ENCODE measurements around the gene OR7G3. TPM values are rescaled to one million over a fixed set of nuclear protein-coding genes. Genes with fewer than 3 reads are reported as not detected.

Gene OR7G3
- total RNA-seq, 4 donors from 2014 or later: not detected

DNA sequence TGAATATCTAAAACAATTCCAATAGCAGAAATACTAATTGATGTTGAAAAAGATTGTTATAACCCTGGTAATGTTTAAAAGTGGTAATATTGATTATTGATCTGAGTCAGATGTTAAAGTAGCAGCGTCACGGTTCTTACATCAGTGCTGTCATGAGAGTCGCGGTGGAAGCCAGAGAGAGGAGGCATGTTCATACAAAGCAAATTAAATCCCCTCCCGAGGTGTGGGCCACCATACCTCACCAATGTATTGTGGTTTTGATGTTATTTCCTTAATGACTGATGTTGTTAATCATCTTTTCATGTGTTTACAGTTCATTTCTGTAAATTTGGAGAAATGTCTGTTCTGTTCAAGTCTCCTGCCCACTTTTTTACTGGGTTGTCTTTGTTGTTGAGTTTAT is 24.6 kb upstream of the OR7G3 start:
- no peak for TF ChIP-seq POLR2A (IDR thresholded peaks at IDR 0.05)
- TF ChIP-seq, protein P1, sequence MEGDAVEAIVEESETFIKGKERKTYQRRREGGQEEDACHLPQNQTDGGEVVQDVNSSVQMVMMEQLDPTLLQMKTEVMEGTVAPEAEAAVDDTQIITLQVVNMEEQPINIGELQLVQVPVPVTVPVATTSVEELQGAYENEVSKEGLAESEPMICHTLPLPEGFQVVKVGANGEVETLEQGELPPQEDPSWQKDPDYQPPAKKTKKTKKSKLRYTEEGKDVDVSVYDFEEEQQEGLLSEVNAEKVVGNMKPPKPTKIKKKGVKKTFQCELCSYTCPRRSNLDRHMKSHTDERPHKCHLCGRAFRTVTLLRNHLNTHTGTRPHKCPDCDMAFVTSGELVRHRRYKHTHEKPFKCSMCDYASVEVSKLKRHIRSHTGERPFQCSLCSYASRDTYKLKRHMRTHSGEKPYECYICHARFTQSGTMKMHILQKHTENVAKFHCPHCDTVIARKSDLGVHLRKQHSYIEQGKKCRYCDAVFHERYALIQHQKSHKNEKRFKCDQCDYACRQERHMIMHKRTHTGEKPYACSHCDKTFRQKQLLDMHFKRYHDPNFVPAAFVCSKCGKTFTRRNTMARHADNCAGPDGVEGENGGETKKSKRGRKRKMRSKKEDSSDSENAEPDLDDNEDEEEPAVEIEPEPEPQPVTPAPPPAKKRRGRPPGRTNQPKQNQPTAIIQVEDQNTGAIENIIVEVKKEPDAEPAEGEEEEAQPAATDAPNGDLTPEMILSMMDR (IDR thresholded peaks at IDR 0.05): no peak
- Histone ChIP-seq H3K9me3 (peaks cover 0 to 12% of the 10 kb centered on the region in 2 donors), H3K36me3 (no peaks in the 10 kb centered on the region), H3K4me3 (no peak overlapping the region), H3K27ac (no peak overlapping the region), H3K4me1 (no peaks in the 10 kb centered on the region), H3K27me3 (no peaks in the 10 kb centered on the region)
- intact Hi-C loops (cut with DNase I; ENCODE audit: low total_unique reads): no loop called here
- no peak for DNase-seq

GRCh38 chr19:9150650-9151049 is 23.9 kb upstream of the OR7G3 start:
- no peaks in the 10 kb centered on the region for H3K36me3 ChIP-seq
- H3K4me3 ChIP-seq: no peak overlapping the region
- no peak for DNase-seq
- H3K27me3 ChIP-seq: no peaks in the 10 kb centered on the region
- intact Hi-C loops (cut with DNase I; ENCODE audit: low total_unique reads): no loop called here
- H3K27ac ChIP-seq: no peak overlapping the region
- peaks cover 0 to 15% of the 10 kb centered on the region in 2 donors for H3K9me3 ChIP-seq
- TF ChIP-seq, protein P1 (IDR thresholded peaks at IDR 0.05): no peak
- no peak for TF ChIP-seq POLR2A (IDR thresholded peaks at IDR 0.05)
- no peaks in the 10 kb centered on the region for H3K4me1 ChIP-seq

GRCh38 chr19:9149997-9150396 is 23.2 kb upstream of the OR7G3 start:
- Histone ChIP-seq H3K27me3 (no peaks in the 10 kb centered on the region), H3K4me1 (no peaks in the 10 kb centered on the region), H3K27ac (no peak overlapping the region), H3K9me3 (peaks cover 0 to 16% of the 10 kb centered on the region in 2 donors), H3K4me3 (no peak overlapping the region), H3K36me3 (no peaks in the 10 kb centered on the region)
- no peak for DNase-seq
- intact Hi-C loops (cut with DNase I; ENCODE audit: low total_unique reads): no loop called here
- TF ChIP-seq, protein P1 (IDR thresholded peaks at IDR 0.05): no peak
- TF ChIP-seq POLR2A (IDR thresholded peaks at IDR 0.05): no peak

GRCh38 chr19:9148697-9149096 is 21.9 kb upstream of the OR7G3 start:
- DNase-seq: no peak
- Histone ChIP-seq H3K9me3 (peaks cover 0 to 22% of the 10 kb centered on the region in 2 donors), H3K4me3 (no peak overlapping the region), H3K36me3 (no peaks in the 10 kb centered on the region), H3K27ac (no peak overlapping the region), H3K27me3 (no peaks in the 10 kb centered on the region), H3K4me1 (no peaks in the 10 kb centered on the region)
- intact Hi-C loops (cut with DNase I; ENCODE audit: low total_unique reads): no loop called here
- TF ChIP-seq POLR2A (IDR thresholded peaks at IDR 0.05): no peak
- TF ChIP-seq, protein P1 (IDR thresholded peaks at IDR 0.05): no peak

GRCh38 chr19:9146882-9147281 is 20.1 kb upstream of the OR7G3 start:
- intact Hi-C loops (cut with DNase I; ENCODE audit: low total_unique reads): no loop called here
- Histone ChIP-seq H3K36me3 (no peaks in the 10 kb centered on the region), H3K4me1 (peaks cover 0 to under 1% of the 10 kb centered on the region in 2 donors), H3K9me3 (peaks cover 0 to 16% of the 10 kb centered on the region in 2 donors), H3K27me3 (no peaks in the 10 kb centered on the region), H3K4me3 (no peak overlapping the region), H3K27ac (no peak overlapping the region)
- no peak for TF ChIP-seq POLR2A (IDR thresholded peaks at IDR 0.05)
- TF ChIP-seq, protein P1 (IDR thresholded peaks at IDR 0.05): no peak
- no peak for DNase-seq

Data from uterus (tissue), 4 donors.